ENCODE results near the gene THRAP3.

The THRAP3 gene

DNA sequence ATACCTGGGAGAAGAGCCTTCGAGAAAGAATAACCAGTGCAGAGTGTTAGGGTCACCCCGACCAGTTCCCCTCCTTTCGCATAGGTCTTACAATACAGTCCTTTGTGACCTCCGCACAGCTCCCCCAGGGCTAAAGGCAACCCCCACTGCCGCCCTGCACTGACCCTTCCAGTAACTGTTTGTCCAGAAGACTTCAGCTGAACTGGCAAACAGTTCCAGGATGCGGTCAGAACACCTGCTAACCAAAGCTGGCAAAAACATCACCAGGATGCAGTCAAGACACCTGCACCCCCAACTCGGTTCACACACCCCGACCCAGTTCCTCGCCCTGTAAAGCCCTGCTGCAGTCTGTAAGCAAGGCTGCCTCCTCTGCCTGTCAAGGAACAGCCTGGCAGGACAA is 105.6 kb downstream of the THRAP3 start:
- no peak overlapping the region for H3K9ac ChIP-seq

DNA sequence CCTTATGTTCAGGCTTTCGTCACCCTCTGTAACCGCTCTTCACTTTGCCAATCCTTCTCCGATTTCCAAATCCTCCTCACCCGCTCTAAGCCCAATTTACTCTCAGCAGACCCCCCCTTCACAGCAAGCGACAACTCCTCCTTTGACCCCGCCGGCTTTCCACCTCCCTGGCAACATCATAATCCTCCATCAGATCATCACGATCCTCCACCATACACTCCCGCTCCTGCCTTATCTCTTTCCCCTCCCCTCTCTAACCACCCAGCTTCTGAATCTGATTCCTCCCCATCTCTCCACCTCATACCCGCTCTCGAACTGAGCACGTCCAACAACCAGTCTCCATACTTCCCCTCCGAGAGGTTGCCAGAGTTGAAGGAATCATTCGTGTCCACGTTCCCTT is 106.7 kb downstream of the THRAP3 start:
- H3K9ac ChIP-seq: no peak overlapping the region
- TF ChIP-seq, protein P1, sequence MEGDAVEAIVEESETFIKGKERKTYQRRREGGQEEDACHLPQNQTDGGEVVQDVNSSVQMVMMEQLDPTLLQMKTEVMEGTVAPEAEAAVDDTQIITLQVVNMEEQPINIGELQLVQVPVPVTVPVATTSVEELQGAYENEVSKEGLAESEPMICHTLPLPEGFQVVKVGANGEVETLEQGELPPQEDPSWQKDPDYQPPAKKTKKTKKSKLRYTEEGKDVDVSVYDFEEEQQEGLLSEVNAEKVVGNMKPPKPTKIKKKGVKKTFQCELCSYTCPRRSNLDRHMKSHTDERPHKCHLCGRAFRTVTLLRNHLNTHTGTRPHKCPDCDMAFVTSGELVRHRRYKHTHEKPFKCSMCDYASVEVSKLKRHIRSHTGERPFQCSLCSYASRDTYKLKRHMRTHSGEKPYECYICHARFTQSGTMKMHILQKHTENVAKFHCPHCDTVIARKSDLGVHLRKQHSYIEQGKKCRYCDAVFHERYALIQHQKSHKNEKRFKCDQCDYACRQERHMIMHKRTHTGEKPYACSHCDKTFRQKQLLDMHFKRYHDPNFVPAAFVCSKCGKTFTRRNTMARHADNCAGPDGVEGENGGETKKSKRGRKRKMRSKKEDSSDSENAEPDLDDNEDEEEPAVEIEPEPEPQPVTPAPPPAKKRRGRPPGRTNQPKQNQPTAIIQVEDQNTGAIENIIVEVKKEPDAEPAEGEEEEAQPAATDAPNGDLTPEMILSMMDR (IDR thresholded peaks at IDR 0.05): no peak
- no peak overlapping the region for H3K4me2 ChIP-seq (ENCODE audit: low read length)

More for the DNA sequence above, 105.6 kb downstream of the THRAP3 start:
- no peaks in the 10 kb centered on the region for H3K9me3 ChIP-seq (ENCODE audit: control insufficient read depth, low read length)
- no peak overlapping the region for H3K4me3 ChIP-seq (ENCODE audit: low read depth, low read length)
- no peaks in the 10 kb centered on the region for H3K27me3 ChIP-seq (ENCODE audit: control insufficient read depth, insufficient read depth, low read length)
- H2AFZ ChIP-seq: no peak overlapping the region
- no peaks in the 10 kb centered on the region for H3K36me3 ChIP-seq (ENCODE audit: control insufficient read depth, insufficient read depth, low read length)
- no peak overlapping the region for H3K27ac ChIP-seq
- H3K4me2 ChIP-seq (ENCODE audit: low read length): no peak overlapping the region
- no peaks in the 10 kb centered on the region for H3K4me1 ChIP-seq
- TF ChIP-seq, protein P1 (IDR thresholded peaks at IDR 0.05): no peak
- H3K79me2 ChIP-seq: no peaks in the 10 kb centered on the region

DNA sequence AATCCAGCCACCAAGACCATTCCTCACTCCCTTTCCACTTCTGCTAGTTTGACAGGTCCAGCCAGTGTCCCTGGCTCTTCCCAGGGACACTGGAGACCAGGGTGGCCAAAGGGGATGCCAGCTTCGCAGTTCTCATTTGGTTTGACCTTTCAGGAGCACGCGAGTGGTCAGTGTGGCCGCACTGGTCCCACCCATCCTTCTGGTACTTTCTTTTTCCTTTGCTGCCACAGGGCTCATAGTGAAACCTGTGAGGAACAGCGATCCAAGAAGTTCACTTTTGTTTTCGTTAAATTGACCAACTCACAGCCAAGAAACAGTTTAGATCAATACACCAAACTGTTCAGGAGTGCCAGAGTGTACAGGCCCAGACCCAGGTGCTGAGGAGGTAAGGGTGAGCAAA is 113.6 kb downstream of the THRAP3 start:
- TF ChIP-seq, protein P1 (IDR thresholded peaks at IDR 0.05): no peak
- H3K9ac ChIP-seq: no peak overlapping the region
- no peak overlapping the region for H3K4me3 ChIP-seq (ENCODE audit: low read depth, low read length)
- H3K79me2 ChIP-seq: no peaks in the 10 kb centered on the region
- H3K27ac ChIP-seq: no peak overlapping the region
- H3K4me2 ChIP-seq (ENCODE audit: low read length): no peak overlapping the region
- H3K36me3 ChIP-seq (ENCODE audit: control insufficient read depth, insufficient read depth, low read length): no peaks in the 10 kb centered on the region
- no peaks in the 10 kb centered on the region for H3K27me3 ChIP-seq (ENCODE audit: control insufficient read depth, insufficient read depth, low read length)
- H3K9me3 ChIP-seq (ENCODE audit: control insufficient read depth, low read length): no peaks in the 10 kb centered on the region
- no peaks in the 10 kb centered on the region for H3K4me1 ChIP-seq
- no peak overlapping the region for H2AFZ ChIP-seq

More for the DNA sequence above, 106.7 kb downstream of the THRAP3 start:
- Histone ChIP-seq H2AFZ (no peak overlapping the region), H3K4me1 (no peaks in the 10 kb centered on the region), H3K27ac (no peak overlapping the region), H3K36me3 (ENCODE audit: control insufficient read depth, insufficient read depth, low read length) (no peaks in the 10 kb centered on the region), H3K79me2 (no peaks in the 10 kb centered on the region), H3K4me3 (ENCODE audit: low read depth, low read length) (no peak overlapping the region), H3K9me3 (ENCODE audit: control insufficient read depth, low read length) (no peaks in the 10 kb centered on the region), H3K27me3 (ENCODE audit: control insufficient read depth, insufficient read depth, low read length) (no peaks in the 10 kb centered on the region)

DNA sequence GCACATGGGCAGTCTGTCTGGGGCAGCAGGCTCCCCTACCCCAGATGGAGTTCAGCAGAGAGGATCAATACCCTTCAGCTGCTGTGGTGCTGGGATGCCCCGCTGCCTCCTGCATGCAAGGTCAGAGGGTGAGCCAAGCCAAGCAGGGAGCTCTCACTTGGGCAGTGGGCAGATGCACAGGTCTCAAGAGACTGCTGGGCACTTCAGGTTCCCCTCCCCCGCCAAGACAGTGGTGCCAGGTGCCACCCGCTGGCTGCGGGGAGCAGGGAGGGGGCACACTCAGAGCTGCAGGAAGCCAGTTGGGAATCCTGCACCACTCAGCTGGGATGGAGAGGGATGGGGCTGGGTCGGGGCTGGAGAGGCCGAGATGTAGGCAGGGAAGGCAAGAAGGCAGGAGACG is 115.0 kb downstream of the THRAP3 start:
- no peak overlapping the region for H3K4me2 ChIP-seq (ENCODE audit: low read length)
- no peak overlapping the region for H3K27ac ChIP-seq
- TF ChIP-seq, protein P1 (IDR thresholded peaks at IDR 0.05): no peak
- H3K9ac ChIP-seq: no peak overlapping the region
- H3K36me3 ChIP-seq (ENCODE audit: control insufficient read depth, insufficient read depth, low read length): no peaks in the 10 kb centered on the region
- H3K4me1 ChIP-seq: no peaks in the 10 kb centered on the region
- H3K9me3 ChIP-seq (ENCODE audit: control insufficient read depth, low read length): no peaks in the 10 kb centered on the region
- H3K27me3 ChIP-seq (ENCODE audit: control insufficient read depth, insufficient read depth, low read length): no peaks in the 10 kb centered on the region
- H2AFZ ChIP-seq: no peak overlapping the region
- H3K4me3 ChIP-seq (ENCODE audit: low read depth, low read length): no peak overlapping the region
- H3K79me2 ChIP-seq: no peaks in the 10 kb centered on the region

DNA sequence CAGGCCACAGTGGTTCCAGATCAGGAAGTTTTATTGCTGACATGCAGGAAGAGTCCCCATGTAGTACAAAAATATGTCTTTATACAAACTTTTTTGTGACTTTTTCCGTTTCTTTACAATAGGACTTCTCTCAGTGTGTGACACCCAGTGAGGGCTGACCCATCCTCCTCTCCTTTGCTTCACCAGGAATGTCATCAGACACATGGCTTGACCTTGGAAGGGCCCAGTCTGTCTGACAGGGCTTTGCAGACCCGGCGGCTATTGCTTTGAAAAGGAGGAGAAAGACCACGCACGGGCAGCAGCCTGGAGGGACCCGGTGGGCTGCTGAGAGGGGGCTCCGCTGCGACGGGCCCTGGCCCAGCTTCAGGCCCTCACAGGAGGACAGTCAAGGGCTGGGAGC is 115.4 kb downstream of the THRAP3 start:
- H3K4me3 ChIP-seq (ENCODE audit: low read depth, low read length): no peak overlapping the region
- no peaks in the 10 kb centered on the region for H3K36me3 ChIP-seq (ENCODE audit: control insufficient read depth, insufficient read depth, low read length)
- H3K27ac ChIP-seq: no peak overlapping the region
- no peaks in the 10 kb centered on the region for H3K4me1 ChIP-seq
- H2AFZ ChIP-seq: no peak overlapping the region
- no peak overlapping the region for H3K4me2 ChIP-seq (ENCODE audit: low read length)
- H3K27me3 ChIP-seq (ENCODE audit: control insufficient read depth, insufficient read depth, low read length): no peaks in the 10 kb centered on the region
- H3K9me3 ChIP-seq (ENCODE audit: control insufficient read depth, low read length): no peaks in the 10 kb centered on the region
- TF ChIP-seq, protein P1 (IDR thresholded peaks at IDR 0.05): no peak
- H3K9ac ChIP-seq: no peak overlapping the region
- H3K79me2 ChIP-seq: no peaks in the 10 kb centered on the region
